CD4-positive, alpha-beta T cell treated with Interferon gamma for 1 hour (primary cell): ENCODE data around the gene BSN.

Source experiments
- DNase-seq: peaks from one replicate; pipeline ENCODE4 v3.0.0-alpha.2; 2020

BSN gene

GRCh38 chr3:49602049-49602554 is 47.8 kb downstream of the BSN start:
- no peak for DNase-seq

- DNase-seq: peak; percentile 35
These were observed 48.7 kb downstream of the BSN start for GRCh38 chr3:49602877-49603411.

- no peak for DNase-seq
These were observed 52.1 kb downstream of the BSN start for GRCh38 chr3:49606427-49606826.

GRCh38 chr3:49607105-49607591 is 52.9 kb downstream of the BSN start:
- no peak for DNase-seq

- no peak for DNase-seq
These were observed 53.5 kb downstream of the BSN start for GRCh38 chr3:49607796-49608195.

- DNase-seq: no peak
These were observed 55.0 kb downstream of the BSN start for GRCh38 chr3:49609314-49609713.

- no peak for DNase-seq
These were observed 55.5 kb downstream of the BSN start for GRCh38 chr3:49609815-49610214.

GRCh38 chr3:49610666-49611280 is 56.5 kb downstream of the BSN start:
- DNase-seq: no peak

- no peak for DNase-seq
These were observed 57.0 kb downstream of the BSN start for GRCh38 chr3:49611291-49611690.

- no peak for DNase-seq
These were observed 57.4 kb downstream of the BSN start for GRCh38 chr3:49611719-49612118.

- DNase-seq: no peak
These were observed 60.7 kb downstream of the BSN start for GRCh38 chr3:49614936-49615335.

- no peak for DNase-seq
These were observed 61.8 kb downstream of the BSN start for GRCh38 chr3:49616061-49616460.

GRCh38 chr3:49616491-49616941 is 62.2 kb downstream of the BSN start:
- no peak for DNase-seq

- no peak for DNase-seq
These were observed 63.2 kb downstream of the BSN start for GRCh38 chr3:49617390-49618013.

GRCh38 chr3:49618412-49618811 is 64.1 kb downstream of the BSN start:
- DNase-seq: no peak

- no peak for DNase-seq
These were observed 65.4 kb downstream of the BSN start for GRCh38 chr3:49619649-49620048.

- no peak for DNase-seq
These were observed 66.5 kb downstream of the BSN start for GRCh38 chr3:49620728-49621127.

- no peak for DNase-seq
These were observed 68.8 kb downstream of the BSN start for GRCh38 chr3:49623071-49623470.

GRCh38 chr3:49625071-49625470 is 70.8 kb downstream of the BSN start:
- no peak for DNase-seq

- no peak for DNase-seq
These were observed 71.9 kb downstream of the BSN start for GRCh38 chr3:49626101-49626581.

GRCh38 chr3:49626796-49627195 is 72.5 kb downstream of the BSN start:
- DNase-seq: no peak

- DNase-seq: no peak
These were observed 73.4 kb downstream of the BSN start for GRCh38 chr3:49627634-49628033.

GRCh38 chr3:49628249-49628648 is 74.0 kb downstream of the BSN start:
- no peak for DNase-seq

GRCh38 chr3:49629451-49629850 is 75.2 kb downstream of the BSN start:
- no peak for DNase-seq
